ENCODE data around the gene CNIH4. TPM values are rescaled to one million over a fixed set of nuclear protein-coding genes. Genes with fewer than 3 reads are reported as not detected.
"Not testable (repeated sequence)": the region's sequence is repeated elsewhere in the genome, so short reads cannot be mapped to it uniquely, and the experiment has no call there.

The CNIH4 gene
- total RNA-seq, 1 experiment from 2014 or later = 120 TPM

- no peak for DNase-seq (ENCODE audit: low spot score)
Observed at GRCh38 chr1:224348137-224348536, 8.5 kb upstream of the CNIH4 start.

- DNase-seq (ENCODE audit: low spot score) = not testable (repeated sequence)
Observed at GRCh38 chr1:224349716-224350115, 7.0 kb upstream of the CNIH4 start.

GRCh38 chr1:224352436-224353085 is 4.1 kb upstream of the CNIH4 start:
- not testable (repeated sequence) for DNase-seq (ENCODE audit: low spot score)

GRCh38 chr1:224353975-224354925 is 2.4 kb upstream of the CNIH4 start:
- no peak for DNase-seq (ENCODE audit: low spot score)

- no peak for DNase-seq (ENCODE audit: low spot score)
Observed at GRCh38 chr1:224357626-224358124, 996 bp downstream of the CNIH4 start.

GRCh38 chr1:224358237-224358636 is 1.6 kb downstream of the CNIH4 start:
- DNase-seq (ENCODE audit: low spot score) = no peak

- DNase-seq (ENCODE audit: low spot score) = no peak
Observed at GRCh38 chr1:224359207-224359606, 2.5 kb downstream of the CNIH4 start.

- no peak for DNase-seq (ENCODE audit: low spot score)
Observed at GRCh38 chr1:224368409-224368808, 11.7 kb downstream of the CNIH4 start.

GRCh38 chr1:224373008-224373590 is 16.4 kb downstream of the CNIH4 start:
- DNase-seq (ENCODE audit: low spot score) = no peak

GRCh38 chr1:224375059-224375458 is 18.4 kb downstream of the CNIH4 start:
- DNase-seq (ENCODE audit: low spot score) = no peak

GRCh38 chr1:224377676-224378006 is 21.0 kb downstream of the CNIH4 start:
- peak; percentile 67 for DNase-seq (ENCODE audit: low spot score)

GRCh38 chr1:224378855-224379631 is 22.4 kb downstream of the CNIH4 start:
- DNase-seq (ENCODE audit: low spot score) = no peak

- DNase-seq (ENCODE audit: low spot score) = no peak
Observed at GRCh38 chr1:224380003-224380402, 23.3 kb downstream of the CNIH4 start.

- peak; percentile 14 for DNase-seq (ENCODE audit: low spot score)
Observed at GRCh38 chr1:224381880-224382548, 25.3 kb downstream of the CNIH4 start.

- no peak for DNase-seq (ENCODE audit: low spot score)
Observed at GRCh38 chr1:224383218-224383617, 26.5 kb downstream of the CNIH4 start.

- DNase-seq (ENCODE audit: low spot score) = no peak
Observed at GRCh38 chr1:224387302-224387912, 30.7 kb downstream of the CNIH4 start.

GRCh38 chr1:224387943-224388342 is 31.3 kb downstream of the CNIH4 start:
- DNase-seq (ENCODE audit: low spot score) = no peak

- no peak for DNase-seq (ENCODE audit: low spot score)
Observed at GRCh38 chr1:224390517-224390916, 33.8 kb downstream of the CNIH4 start.

GRCh38 chr1:224392411-224393249 is 36.0 kb downstream of the CNIH4 start:
- DNase-seq (ENCODE audit: low spot score) = no peak

GRCh38 chr1:224393294-224393693 is 36.6 kb downstream of the CNIH4 start:
- DNase-seq (ENCODE audit: low spot score) = no peak
